Natural killer cell (primary cell): Measurements from ENCODE around the gene TTC31. TPM values are rescaled to one million over a fixed set of nuclear protein-coding genes. Genes with fewer than 3 reads are reported as not detected.
A peak's percentile ranks its signal among the peaks of the same experiment; 100 is the strongest.

Source experiments
- ATAC-seq, 3 donors: fragments of 150-1000 bp in 2 of 3; fragments of 200-7000 bp in 1 of 3; cut with Tn5 transposase; 1 replicate in 1 of 3; 2 replicates in 2 of 3; pipeline ENCODE4 v1.10.0; 2021; ENCODE audit warnings: mild to moderate bottlenecking in 2 of 3, moderate library complexity in 2 of 3
- DNase-seq, 2 donors: peaks; one replicate each; pipeline versions ENCODE4 v3.0.0 to v3.0.0-alpha.2; 2013 to 2021; ENCODE audit warnings: mixed read lengths in 1 of 2
- H3K27ac ChIP-seq: one replicate; pipeline ENCODE4 v1.5.1; 2013; ENCODE audit warnings: mild to moderate bottlenecking, low read length
- H3K27me3 ChIP-seq: one replicate; pipeline ENCODE4 v1.6.1; 2013; ENCODE audit warnings: low read length; ENCODE audit not compliant: control insufficient read depth, insufficient read depth
- H3K36me3 ChIP-seq: one replicate; pipeline ENCODE4 v1.6.1; 2013; ENCODE audit warnings: low read length; ENCODE audit not compliant: control insufficient read depth, insufficient read depth
- H3K4me1 ChIP-seq: one replicate; pipeline ENCODE4 v1.6.1; 2013; ENCODE audit warnings: low read length; ENCODE audit not compliant: control insufficient read depth, insufficient read depth
- H3K4me3 ChIP-seq: one replicate; pipeline ENCODE4 v1.5.1; 2013; ENCODE audit warnings: low read length
- H3K9me3 ChIP-seq: one replicate; pipeline ENCODE4 v1.6.1; 2013; ENCODE audit warnings: low read length; ENCODE audit not compliant: control insufficient read depth, insufficient read depth
- H3K27ac Mint-ChIP-seq, 2 donors: one replicate each; pipeline ENCODE4 v1.8.0; 2022; ENCODE audit warnings: mild to moderate bottlenecking in 2 of 2, mixed read lengths in 2 of 2, moderate library complexity in 1 of 2
- H3K27me3 Mint-ChIP-seq, 2 donors: one replicate each; pipeline ENCODE4 v1.8.0; 2022; ENCODE audit warnings: low read depth in 2 of 2, mixed read lengths in 2 of 2
- H3K36me3 Mint-ChIP-seq: one replicate; pipeline ENCODE4 v1.8.0; 2022; ENCODE audit warnings: mixed read lengths
- H3K4me1 Mint-ChIP-seq, 2 donors: one replicate each; pipeline ENCODE4 v1.8.0; 2022; ENCODE audit warnings: mixed read lengths in 2 of 2
- H3K4me3 Mint-ChIP-seq: one replicate; pipeline ENCODE4 v1.8.0; 2022; ENCODE audit warnings: mild to moderate bottlenecking, moderate library complexity, mixed read lengths
- H3K9me3 Mint-ChIP-seq, 2 donors: one replicate each; pipeline ENCODE4 v1.8.0; 2022; ENCODE audit warnings: mixed read lengths in 2 of 2
- CTCF ChIP-seq: fragments of 200-600 bp; IDR thresholded peaks from one replicate; pipeline ENCODE4 v1.8.0; 2022; ENCODE audit warnings: antibody characterized with exemption
- WGBS: methylation state at CpG from one replicate; pipeline ENCODE4 v1.1.7; 2013; ENCODE audit warnings: missing lambda C conversion rate; ENCODE audit not compliant: insufficient coverage; 5-methylcytosine and 5-hydroxymethylcytosine counted together
- intact Hi-C: fragments of 100-400 bp; cut with micrococcal nuclease; formaldehyde crosslinking; loops from one replicate; pipeline ENCODE4 v1.14.2; 2022
- total RNA-seq, 4 donors: library from RNA; stranded (reverse); fragments of 120-200 nt in 1 of 4; gene quantifications; one replicate each; pipeline versions ENCODE4 v1.2.3 to v1.2.4, GENCODE V29; 2013 to 2022

Gene TTC31
- total RNA-seq, 3 donors from 2014 or later (not counting 1 experiment from before 2014, with no cell fraction given): 51.3 to 59.7 (median 53.1) TPM

- H3K27ac Mint-ChIP-seq: peak overlapping the region; percentile 94 to 95
- H3K4me1 Mint-ChIP-seq: peaks cover 32 to 44% of the 10 kb centered on the region in 2 donors
- H3K9me3 Mint-ChIP-seq: no peaks in the 10 kb centered on the region
- H3K9me3 ChIP-seq: no peaks in the 10 kb centered on the region
- no peaks in the 10 kb centered on the region for H3K27me3 Mint-ChIP-seq
- no peak for DNase-seq
- H3K4me3 ChIP-seq: no peak overlapping the region
- H3K4me1 ChIP-seq: peaks cover 31% of the 10 kb centered on the region
- peaks cover 31% of the 10 kb centered on the region for H3K36me3 ChIP-seq
- no peak overlapping the region for H3K27ac ChIP-seq
- ATAC-seq: no peak
- H3K4me3 Mint-ChIP-seq: peak overlapping the region; percentile 96
- no peak for TF ChIP-seq CTCF
- intact Hi-C loops: loop anchor here (2.0 kb wide), 1 partner anchor 73 kb away; the partner anchor contains the start of gene INO80B
- WGBS: 93% methylated on average over 9 of the region's 9 CpGs
- peaks cover 10% of the 10 kb centered on the region for H3K36me3 Mint-ChIP-seq
- no peaks in the 10 kb centered on the region for H3K27me3 ChIP-seq
These were observed 44.9 kb downstream of the TTC31 start for GRCh38 chr2:74527741-74528140.

GRCh38 chr2:74528600-74529356 is 45.9 kb downstream of the TTC31 start:
- Histone ChIP-seq H3K27me3 (no peaks in the 10 kb centered on the region), H3K4me3 (peak overlapping the region; percentile 92), H3K27ac (peak overlapping the region; percentile 95), H3K9me3 (no peaks in the 10 kb centered on the region), H3K4me1 (peaks cover 31% of the 10 kb centered on the region), H3K36me3 (peaks cover 40% of the 10 kb centered on the region)
- intact Hi-C loops: loop anchor here (1.0 to 2.0 kb wide), 3 partner anchors 12 to 74 kb away; partner anchors contain the start of genes INO80B and PCGF1
- DNase-seq (no peak), ATAC-seq (peak in 2 of 3 donors; percentile 0 to 1)
- Mint-ChIP-seq H3K4me1 (peaks cover 32 to 44% of the 10 kb centered on the region in 2 donors), H3K27ac (peak overlapping the region; percentile 94 to 95), H3K36me3 (peaks cover 10% of the 10 kb centered on the region), H3K4me3 (peak overlapping the region; percentile 96), H3K9me3 (no peaks in the 10 kb centered on the region), H3K27me3 (no peaks in the 10 kb centered on the region)
- no peak for TF ChIP-seq CTCF
- 13% methylated on average over 26 of the region's 29 CpGs for WGBS

GRCh38 chr2:74529357-74530238 is 46.7 kb downstream of the TTC31 start, which contains the start of the genes AUP1 and HTRA2:
TSS of gene AUP1 (minus strand) at chr2:74529706. CDS start at chr2:74529629, 77 bp downstream.
TSS of gene HTRA2 (plus strand) at chr2:74529933. CDS start at chr2:74530007, 74 bp downstream.
- H3K36me3 ChIP-seq: peaks cover 40% of the 10 kb centered on the region
- Mint-ChIP-seq H3K27me3 (no peaks in the 10 kb centered on the region), H3K36me3 (peaks cover 10% of the 10 kb centered on the region), H3K4me3 (peak within 1 kb of the TSS; percentile 96), H3K27ac (peak within 1 kb of the TSS; percentile 94 to 95), H3K9me3 (no peaks in the 10 kb centered on the region), H3K4me1 (peaks cover 32 to 44% of the 10 kb centered on the region in 2 donors)
- no peaks in the 10 kb centered on the region for H3K27me3 ChIP-seq
- intact Hi-C loops: loop anchor here (1.0 to 2.0 kb wide), 4 partner anchors 13 to 75 kb away; partner anchors contain the start of genes INO80B, PCGF1 and WBP1
- H3K27ac ChIP-seq: peak within 1 kb of the TSS; percentile 95
- TF ChIP-seq CTCF: no peak
- under 1% methylated on average over 87 of the region's 87 CpGs for WGBS
- ATAC-seq (peak; percentile 75 to 90 (median 77)), DNase-seq (peak; percentile 83 to 91)
- H3K4me1 ChIP-seq: peaks cover 31% of the 10 kb centered on the region
- peak within 1 kb of the TSS; percentile 92 for H3K4me3 ChIP-seq
- H3K9me3 ChIP-seq: no peaks in the 10 kb centered on the region
